CD4-positive, alpha-beta T cell treated with Interleukin-1 beta for 1 hour (primary cell): ENCODE measurements around the gene WIPF3.

ENCODE experiments used
- DNase-seq, 2 donors: peaks; one replicate each; pipeline ENCODE4 v3.0.0-alpha.2; 2020 to 2022

Gene WIPF3, protein sequence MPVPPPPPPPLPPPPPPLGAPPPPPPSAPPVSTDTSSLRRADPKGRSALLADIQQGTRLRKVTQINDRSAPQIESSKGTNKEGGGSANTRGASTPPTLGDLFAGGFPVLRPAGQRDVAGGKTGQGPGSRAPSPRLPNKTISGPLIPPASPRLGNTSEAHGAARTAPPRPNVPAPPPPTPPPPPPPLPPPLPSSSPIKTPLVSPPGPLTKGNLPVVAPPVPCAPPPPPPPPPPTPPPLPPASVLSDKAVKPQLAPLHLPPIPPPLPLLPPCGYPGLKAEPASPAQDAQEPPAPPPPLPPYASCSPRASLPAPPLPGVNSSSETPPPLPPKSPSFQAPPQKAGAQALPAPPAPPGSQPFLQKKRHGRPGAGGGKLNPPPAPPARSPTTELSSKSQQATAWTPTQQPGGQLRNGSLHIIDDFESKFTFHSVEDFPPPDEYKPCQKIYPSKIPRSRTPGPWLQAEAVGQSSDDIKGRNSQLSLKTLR

DNA sequence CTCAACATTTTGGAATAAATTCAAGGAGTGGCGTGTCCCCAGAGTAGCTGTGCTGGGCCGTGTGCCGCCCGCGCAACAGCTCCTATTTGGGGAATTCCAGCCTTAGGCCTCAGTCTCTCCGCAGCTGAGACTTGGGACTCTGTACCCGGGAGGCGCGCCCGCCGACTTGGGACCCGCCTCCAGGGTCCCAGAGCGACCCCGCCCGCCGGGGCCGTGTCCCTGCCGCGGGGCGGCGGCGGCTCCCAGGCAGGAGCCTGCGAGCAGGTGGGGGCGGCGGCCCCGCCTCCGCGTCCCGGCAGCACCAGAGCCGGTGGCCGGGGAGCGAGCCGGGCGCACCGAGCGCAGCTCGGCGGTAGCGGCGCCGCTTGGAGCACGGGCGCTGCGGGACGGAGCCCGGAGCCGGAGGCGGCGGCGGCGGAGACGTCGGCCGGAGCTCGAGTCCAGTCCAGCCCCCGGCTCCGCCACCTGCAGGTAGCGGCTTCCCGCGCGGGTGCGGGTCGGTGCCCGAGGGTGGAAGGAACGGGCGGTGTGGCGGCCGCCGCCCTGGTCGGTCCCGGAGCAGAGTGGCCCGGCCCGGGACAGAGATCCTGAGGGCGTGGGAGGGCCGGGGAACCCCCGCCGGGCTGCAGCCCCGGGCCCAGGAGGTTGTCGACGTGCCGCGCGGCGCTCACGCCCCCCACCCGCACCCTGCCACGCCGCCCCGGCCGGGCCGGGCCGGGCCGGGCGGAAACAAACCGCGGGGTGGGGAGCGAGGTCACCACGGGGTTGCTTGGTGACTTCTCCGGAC, at the start of gene WIPF3:
Gene WIPF3, plus strand, starts transcription at position 301 of the 787 bp plus-strand sequence. CDS start 28,217 bp downstream, outside the sequence.
- DNase-seq: no peak

DNA sequence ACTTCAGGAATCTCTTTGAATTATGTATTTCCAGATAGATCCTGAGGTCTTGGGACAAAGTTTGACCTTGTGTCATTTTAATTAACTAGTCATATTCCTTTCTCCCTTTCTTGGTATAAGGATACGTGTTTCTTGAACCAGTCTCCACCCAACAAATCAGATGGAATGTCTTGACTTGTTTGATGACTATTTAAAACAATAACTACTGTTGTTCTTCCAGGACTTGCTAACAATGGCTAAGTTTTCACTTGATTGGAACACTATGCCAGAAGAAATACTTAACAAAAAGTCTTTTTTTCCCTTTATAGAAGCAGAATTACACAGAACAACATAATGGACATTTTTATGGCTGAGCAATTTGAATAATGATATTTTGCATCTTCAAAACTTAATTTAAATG, 43.0 kb upstream of the WIPF3 start:
- DNase-seq: no peak

DNA sequence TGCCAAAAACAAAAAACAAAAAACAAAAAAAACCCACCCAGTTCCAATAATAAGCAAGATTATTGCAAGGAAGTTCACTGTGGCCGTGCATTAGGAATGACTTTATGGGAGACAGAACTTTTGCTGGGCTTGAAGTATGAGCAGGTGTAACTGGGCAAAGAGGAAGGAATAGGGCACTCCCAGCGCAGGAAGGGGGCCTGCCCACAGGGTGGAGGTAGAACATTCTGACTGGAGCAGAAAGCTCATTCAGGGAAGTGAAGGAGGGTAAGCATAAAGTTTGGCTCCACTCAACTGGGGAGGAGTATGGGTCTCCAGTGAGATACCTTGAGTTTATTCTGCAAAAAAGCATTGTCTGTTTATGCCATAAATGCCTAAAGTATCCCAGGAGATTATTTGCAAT, 42.1 kb upstream of the WIPF3 start:
- no peak for DNase-seq

DNA sequence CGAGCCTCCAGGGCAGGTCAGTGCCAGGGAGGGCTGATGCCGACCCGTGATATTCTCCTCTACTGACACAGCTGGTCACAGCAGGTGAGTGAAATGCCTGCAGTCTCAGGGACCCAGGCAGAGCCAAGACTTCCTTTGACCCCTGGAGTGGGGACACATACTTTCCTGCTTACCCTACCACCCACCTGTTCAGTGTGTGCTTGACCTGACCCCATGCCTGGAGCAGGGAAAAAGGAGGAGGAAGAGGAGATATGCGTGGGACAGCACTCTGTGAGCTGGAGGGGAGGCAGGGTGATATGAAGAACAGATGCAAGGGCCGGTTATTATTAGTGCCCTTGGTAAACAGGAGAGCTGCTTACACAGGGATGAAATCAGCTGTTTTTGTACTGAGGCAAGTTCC, 40.8 kb upstream of the WIPF3 start:
- no peak for DNase-seq

DNA sequence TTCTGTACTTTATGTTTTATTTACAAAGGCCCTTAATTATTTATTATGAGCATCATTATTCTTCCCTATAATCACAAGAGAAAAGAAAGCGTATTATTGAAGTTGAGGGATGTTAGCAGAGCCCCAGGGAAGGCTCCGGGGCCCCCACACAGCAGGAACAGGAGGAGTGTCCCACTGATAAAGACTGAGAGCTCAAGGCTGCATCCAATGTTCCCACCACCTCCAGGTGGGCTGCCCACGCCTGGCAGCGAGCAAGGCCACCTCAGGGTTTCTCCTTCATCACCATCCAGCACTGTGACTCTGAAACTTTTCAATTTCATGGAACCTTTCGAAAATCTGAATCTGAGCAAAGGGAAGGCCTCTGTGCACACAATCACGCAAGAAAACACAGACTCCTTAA, 35.9 kb upstream of the WIPF3 start:
- no peak for DNase-seq

DNA sequence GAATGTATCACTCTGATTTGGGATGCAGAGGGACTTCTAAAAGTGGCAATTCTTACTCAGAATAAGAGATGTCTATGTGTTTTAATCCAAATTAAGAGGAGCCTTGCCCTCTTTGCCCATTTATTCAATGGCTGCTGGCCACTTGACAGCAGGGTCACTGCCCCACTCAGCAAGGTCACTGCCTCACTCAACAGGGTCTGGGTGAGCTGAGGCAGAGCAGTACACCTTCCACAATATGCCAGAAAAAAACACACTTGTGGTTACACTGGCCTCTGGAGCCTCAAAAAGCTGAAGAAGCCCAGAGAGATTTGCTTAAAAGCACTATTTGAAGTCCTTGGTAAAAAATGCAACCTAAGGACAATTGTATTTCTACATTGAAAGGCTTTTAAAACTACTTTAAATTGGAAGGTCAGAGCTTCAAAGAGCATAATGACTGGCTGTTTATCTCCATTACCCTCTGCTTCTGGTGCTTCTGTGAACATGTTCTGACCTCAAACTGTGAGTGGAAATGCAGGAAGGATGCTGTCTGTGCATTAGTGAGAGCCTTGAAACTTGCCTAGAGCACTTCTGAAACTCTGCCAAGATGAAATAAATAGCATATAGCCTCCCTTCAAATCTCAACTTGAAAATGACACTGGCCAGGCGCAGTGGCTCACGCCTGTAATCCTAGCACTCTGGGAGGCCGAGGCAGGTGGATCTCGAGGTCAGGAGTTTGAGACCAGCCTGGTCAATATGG, 35.1 kb upstream of the WIPF3 start:
- DNase-seq: no peak

DNA sequence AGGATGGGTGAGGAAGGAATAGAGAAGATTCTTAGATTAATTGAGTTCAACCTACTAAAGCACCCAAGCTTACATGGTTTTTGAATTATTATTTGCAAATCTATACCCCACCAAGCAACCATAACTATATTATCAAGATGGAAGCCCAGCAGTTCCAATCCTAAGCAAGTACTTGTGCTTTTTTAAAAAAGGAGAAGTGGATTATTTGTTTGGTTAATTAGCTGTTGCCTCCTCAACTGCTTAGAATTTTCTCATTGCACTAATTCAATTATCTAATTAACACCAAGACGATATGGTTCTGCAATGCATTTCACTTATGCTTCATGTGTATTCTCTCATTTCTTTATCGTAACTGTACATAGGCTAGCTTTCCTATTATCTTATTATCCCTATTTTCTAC, 27.3 kb upstream of the WIPF3 start:
- DNase-seq: no peak

DNA sequence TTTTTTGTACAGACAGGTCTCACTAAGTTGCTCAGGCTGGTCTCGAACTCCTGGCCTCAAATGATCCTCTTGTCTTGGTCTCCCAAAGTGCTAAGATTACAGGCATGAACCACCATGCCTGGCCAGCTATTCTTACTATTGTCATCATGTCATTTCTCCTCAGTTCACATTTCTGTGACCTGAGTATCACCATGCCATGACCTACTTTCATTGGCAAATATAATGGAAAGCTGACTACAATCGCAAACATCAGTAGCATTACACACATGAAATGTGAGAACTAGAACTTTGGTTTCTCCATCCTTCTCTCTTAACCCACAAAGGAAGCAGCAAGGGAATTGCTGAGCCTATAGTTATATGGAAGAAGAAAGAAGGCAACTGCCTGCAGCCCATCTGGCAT, 26.0 kb upstream of the WIPF3 start:
- no peak for DNase-seq

DNA sequence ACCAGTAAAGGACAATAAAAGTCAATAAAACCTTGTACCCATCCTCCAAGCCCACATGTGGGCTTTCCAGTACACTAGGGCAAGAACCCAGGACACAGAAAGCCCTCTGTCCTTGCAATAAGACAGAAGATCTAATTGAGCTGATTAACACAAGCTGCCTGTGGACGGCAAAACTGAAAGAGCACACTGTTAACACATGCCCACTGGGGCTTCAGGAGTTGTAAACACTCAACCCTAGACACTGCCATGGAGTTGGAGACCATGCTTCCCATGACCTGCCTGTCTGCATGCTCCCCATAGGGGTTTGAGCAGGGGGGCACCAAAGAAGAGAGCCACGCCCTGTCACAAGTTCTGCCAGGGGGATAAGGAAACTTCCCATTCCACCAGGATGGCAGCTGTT, 22.6 kb upstream of the WIPF3 start:
- DNase-seq: no peak

DNA sequence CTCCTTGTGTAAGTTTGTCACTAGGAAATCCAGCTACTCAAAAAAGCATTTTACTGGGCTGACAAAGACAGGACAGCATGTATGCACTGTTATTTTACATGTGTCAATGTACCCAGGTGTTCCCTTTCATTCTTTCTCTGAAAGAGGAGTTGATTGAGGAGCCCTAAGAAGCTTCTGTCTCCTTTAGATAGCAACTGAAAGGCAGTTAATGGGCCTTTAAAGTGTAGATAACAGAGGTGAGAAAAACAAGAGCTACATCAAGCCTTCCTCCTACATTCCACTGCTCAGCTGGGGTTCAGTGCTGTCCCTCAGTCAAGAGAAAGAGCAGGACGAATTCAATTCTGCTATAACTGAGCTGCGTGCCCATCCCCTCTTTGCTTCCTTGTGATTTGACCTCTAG, 12.8 kb upstream of the WIPF3 start:
- DNase-seq: no peak

DNA sequence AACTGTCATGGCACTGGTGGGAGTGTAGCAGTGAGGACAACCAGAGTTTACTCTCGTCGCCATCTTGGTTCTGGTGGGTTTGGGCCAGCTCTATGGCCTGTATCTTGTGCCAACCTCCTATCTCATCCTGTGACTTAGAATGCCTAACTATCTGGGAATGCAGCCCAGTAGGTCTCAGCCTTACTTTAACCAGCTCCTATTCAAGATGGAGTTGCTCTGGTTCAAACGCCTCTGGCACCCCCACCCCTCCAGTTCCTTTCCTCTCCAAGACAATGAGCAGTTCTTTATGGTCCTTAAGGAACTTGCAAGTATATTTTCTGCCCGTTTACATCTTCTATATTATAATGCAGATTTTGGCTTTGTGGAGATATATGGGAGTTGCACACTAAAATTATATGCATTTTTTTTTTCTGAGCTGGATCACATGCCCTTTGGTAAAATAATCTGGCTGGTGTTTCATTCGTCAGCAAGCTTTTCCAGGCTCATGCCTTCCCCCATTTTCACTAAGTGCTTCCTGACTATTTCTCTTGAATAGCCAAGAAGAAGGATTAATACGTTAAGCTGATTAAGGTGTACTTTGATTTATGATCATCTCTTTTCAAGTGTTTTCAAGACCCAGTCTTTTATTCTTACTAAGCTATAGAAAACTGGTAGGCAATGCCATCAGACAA, 11.2 kb upstream of the WIPF3 start:
- no peak for DNase-seq

DNA sequence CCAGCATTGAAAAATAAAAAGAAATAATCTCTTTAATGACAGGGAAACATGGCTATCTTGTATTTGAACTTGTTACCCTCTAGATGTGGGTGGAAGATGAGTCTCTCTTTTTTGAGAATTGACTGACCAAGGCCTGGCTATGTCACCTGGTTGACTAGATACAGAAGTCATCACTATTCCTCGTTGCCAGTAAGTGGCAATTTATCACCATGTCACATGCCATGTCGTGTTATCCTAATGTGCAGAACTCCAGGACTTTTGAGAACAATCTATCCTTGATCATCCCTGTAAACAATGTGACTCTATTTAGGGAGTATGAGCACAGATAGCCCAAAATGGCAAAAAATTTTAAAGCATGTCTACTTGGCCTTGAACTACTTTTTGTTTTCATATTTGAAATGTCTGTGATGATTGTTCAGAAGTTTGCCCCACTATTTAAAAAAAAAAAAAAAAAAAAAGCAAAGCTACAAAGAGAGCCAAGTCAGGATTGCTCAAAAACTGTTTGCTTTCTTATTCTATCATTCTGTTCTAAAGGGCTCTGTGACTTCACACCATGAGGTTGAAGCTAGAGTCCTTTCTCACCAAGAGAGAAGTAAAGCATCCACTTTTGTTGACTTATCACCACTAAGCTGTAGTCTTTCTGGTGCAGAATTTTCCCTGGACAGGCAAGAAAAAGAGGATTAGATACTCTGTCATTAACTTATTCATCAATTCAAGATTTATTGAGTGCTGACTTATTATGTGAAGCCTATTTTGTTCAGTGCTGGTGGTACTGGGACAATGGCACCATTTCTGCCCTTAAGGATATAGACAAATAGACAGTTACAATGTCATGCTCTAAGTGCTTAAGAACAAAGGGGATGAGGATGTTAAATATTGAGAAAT, 10.4 kb upstream of the WIPF3 start:
- no peak for DNase-seq

DNA sequence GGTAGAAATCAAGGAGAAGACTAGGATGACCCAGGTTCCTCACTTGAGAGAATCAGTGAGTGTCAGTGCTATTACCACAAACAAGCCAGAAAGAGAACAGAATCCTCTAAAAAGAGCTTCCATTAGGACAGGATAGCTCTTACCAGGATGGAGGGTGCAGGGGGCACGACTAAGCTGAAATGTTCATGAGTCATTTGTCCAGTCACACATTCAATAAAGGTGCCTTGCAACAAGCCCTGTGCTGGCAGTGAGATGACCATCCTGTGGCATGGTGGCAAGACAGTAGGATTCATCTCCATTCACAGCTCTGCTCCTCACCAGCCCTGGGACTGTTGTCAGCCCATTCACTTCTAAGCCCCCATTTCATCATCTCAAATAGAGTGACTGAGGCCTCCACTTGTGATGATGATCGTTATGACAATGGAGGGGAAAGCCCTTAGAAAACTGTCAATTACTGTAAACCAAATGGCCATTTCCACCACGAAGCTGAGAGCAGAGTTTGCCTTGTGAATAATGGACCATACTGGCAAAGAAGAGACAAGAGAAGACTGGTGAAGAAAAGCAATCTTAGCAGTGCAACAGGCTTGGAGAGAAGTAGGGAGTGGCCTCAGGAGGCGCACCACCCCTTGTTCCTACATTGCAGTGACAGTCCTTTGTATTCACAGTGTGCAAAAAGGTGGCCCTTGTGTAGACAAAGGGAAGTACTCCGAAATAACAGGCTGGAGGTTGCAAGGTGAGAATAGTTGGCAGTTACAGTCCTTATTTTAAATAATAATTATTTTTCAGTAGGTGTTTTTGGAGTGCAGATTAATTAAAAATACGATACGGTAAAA, 9.0 kb upstream of the WIPF3 start:
- no peak for DNase-seq

DNA sequence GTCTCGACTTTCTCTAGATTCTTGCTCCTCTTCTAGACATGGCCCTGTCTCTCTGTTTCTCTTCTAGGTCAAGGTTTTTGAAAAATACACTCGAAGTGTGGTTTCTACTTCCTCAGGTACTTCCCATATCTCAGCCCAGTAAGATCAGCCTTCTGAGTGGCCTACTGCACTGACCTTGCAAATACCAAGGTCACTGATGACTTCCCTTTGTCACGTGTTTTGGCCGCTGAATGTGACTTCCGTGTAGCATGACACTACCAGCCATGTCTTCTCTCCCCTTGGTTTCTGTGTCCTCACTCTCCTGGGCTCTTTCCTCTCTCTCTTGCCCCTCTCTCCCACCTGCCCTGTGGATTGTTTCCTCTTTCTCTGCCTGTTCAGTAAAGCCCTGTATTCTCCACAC, 7.9 kb upstream of the WIPF3 start:
- no peak for DNase-seq

DNA sequence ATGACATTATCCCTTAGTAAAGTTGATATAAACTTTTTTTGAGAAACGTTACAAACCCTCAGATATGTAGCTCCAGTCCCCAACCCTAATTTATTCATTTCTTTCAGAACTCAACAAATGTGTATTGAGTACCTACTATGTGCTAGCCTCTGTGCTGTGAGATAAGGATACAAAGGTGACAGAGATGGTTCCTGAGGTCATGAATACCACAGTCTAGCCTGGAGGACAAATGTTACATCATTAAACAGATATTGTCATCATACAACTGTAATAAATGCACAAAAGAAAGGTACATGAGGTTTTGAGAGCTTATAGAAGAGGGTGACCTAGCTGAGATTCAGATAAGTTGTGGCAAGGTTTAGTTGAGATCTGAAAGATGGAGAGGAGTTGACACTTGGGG, 4.4 kb upstream of the WIPF3 start:
- no peak for DNase-seq

DNA sequence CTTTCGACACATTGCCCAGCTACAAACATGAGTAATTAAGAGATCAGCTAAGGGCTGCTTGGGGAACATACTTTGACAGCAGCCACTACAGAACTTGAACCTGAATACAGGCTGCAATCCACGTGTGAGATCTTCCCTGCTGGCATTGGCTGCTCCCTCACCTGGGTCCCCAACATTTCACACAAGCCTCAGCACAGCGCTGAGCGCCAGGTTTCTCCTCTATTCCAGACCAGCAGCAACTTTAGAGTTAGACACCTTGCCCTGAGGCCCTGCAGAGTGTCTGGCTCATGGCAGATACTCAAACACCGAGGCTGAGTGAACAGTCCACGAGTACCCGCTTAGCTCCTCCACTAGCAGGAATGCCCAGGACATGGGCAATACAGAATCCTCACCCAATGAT, 1.3 kb upstream of the WIPF3 start:
- DNase-seq: no peak

DNA sequence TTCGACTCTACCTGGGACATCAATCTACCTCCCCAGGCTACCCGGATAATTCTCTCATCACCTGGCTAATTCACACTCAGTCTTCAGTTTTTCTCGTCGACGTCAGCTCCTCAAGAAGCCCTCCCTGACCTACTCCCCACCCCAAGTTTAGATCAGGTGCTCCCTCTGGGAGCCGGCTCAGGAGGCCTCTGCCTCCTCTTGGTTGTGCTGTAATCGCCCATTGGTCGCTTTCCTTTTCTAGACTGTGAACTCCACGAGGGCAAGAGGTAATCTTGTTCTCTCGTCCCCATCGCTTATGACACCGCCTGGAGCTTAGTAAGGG, 461 bp upstream of the WIPF3 start:
- no peak for DNase-seq

DNA sequence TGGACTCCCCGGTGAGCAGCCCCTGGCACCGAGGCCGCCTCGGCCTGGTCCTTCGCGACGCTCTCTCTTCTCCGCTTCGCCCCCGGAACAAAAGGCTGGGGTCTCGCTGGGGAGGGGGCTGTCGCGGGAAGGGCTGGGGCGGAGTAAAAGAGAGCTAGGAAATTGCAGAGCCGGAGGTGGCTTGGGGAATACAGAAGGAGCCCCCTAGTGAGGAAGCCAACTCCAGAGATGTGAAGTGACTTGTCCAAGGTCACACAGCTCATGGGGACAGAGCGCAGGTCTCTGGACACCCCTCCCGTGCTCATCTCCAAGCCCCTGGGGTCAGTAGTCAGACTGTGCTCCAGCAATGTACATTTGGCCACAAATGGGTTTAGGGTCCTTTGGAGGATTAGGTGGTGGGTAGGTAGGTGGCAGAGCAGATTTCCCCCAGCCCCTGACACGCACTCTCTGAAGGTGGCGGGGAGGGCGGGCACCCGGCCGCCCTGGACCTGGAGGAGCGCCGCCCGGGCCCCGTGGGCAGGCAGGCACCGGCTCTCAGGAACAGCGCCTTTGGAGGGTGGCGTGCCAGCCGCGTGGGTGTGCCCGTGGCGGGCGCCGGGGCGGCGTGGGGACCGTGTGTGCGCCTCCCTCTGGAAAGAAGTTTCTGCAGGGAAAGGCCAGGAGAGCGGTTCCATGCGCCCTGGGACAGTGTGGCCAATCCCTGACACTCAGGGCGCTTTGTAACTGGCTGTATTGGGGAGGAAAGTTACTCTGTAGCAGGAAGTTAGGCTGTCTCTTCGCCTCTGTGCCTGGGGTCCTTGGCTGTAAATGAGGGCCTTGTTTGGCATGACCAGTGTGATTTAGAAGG, 910 bp downstream of the WIPF3 start:
- DNase-seq: no peak

DNA sequence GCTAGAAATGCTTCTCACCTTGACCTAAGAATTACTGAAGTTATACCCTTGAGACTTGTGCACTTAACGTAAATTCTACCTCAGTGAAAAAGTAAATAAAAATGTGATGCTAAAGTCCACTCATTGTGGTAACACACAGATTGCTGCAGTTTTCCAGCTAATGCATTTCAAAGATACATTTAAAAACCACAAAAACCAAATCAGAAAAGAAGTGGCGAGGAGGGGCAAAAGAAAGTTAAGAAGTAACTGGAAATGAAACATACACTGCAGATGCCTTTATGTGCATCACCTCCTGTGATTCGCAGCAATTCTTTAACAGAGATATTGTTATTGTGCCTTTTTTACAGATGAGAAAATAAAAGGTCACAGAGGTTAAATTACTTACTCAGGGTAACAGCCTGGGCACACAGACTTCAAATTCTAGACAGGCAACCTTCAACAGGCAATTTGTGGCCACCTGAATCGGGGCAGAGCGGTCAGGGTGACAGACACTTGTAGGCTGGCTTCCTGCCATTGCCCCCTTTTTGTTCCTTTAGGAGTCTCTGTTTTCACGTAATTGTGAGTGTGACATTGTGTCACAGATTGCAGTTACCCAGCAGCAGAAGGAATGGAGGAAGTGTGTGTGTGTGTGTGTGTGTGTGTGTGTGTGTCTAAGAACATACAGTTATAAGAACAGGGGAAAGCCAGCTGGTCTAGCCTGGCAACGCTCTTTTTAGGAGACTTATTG, 1.9 kb downstream of the WIPF3 start:
- no peak for DNase-seq
